K562 (cell line): Measurements from ENCODE around the gene TBC1D17. TPM values are rescaled to one million over a fixed set of nuclear protein-coding genes. Genes with fewer than 3 reads are reported as not detected.

ENCODE experiments used
- AFF1 ChIP-seq, 2 experiments: fragments of 450-650 bp; IDR thresholded peaks; 2 replicates each; pipeline ENCODE4 v1.6.1; 2018; ENCODE audit warnings: mild to moderate bottlenecking in 2 of 2, low read depth in 1 of 2; ENCODE audit not compliant: partially characterized antibody in 2 of 2
- CBFA2T3 ChIP-seq: fragments of 450-650 bp; IDR thresholded peaks from 2 replicates; pipeline ENCODE4 v1.6.1; 2017
- NUFIP1 ChIP-seq: fragments of 450-650 bp; IDR thresholded peaks from 2 replicates; pipeline ENCODE4 v1.6.1; 2018; ENCODE audit not compliant: partially characterized antibody
- PRMT5 ChIP-seq: sonication (generic); formaldehyde crosslinking; IDR thresholded peaks from 2 replicates; pipeline ENCODE4 v1.5.0; 2020; ENCODE audit warnings: missing genetic modification reagents
- RBFOX2 ChIP-seq: fragments of 200-400 bp; formaldehyde crosslinking; IDR thresholded peaks from 2 replicates; pipeline ENCODE4 v1.6.1; 2017; ENCODE audit warnings: low read depth, mild to moderate bottlenecking, low read length, moderate library complexity
- RBM14 ChIP-seq: fragments of 200-400 bp; formaldehyde crosslinking; IDR thresholded peaks from 2 replicates; pipeline ENCODE4 v1.6.1; 2018; ENCODE audit warnings: low read depth, mild to moderate bottlenecking, low read length, moderate library complexity, borderline replicate concordance; ENCODE audit not compliant: insufficient read depth
- SIN3B ChIP-seq: fragments of 450-650 bp; IDR thresholded peaks from 2 replicates; pipeline ENCODE4 v1.6.1; 2017; ENCODE audit warnings: low read depth, mild to moderate bottlenecking, moderate library complexity
- SMAD2 ChIP-seq: fragments of 150-350 bp; IDR thresholded peaks from 2 replicates; pipeline ENCODE4 v1.6.1; 2014; ENCODE audit warnings: low read depth, mild to moderate bottlenecking, low read length
- ZNF282 ChIP-seq: sonication (generic); formaldehyde crosslinking; IDR thresholded peaks from 2 replicates; pipeline ENCODE4 v1.8.1; 2023; ENCODE audit warnings: missing genetic modification reagents
- polyA plus RNA-seq, 8 experiments: library from polyadenylated mRNA; depleted of rRNA in 4 of 8; stranded (reverse) in 5 of 8; unstranded in 3 of 8; fragments of >200 nt; fragmentation: Nextera tagmentation in 2 of 8; fragmentation: Illumina TruSeq in 1 of 8; extraction: Ambion mirVana in 2 of 8; extraction: Trizol in 1 of 8; gene quantifications; 2 replicates each; pipeline versions ENCODE4 v1.2.1 to v1.2.3, GENCODE V29; 2011 to 2014; ENCODE audit warnings: inconsistent platforms in 1 of 8, missing spikeins in 1 of 8
- total RNA-seq, 7 experiments: library from RNA; depleted of rRNA in 6 of 7; stranded (reverse); fragments of >200 nt in 6 of 7; fragmentation: Illumina TruSeq in 2 of 7; extraction: Trizol in 2 of 7; gene quantifications; 2 replicates each; pipeline versions ENCODE4 v1.2.1 to v1.2.3, GENCODE V29; 2011 to 2021; ENCODE audit warnings: low replicate concordance in 1 of 7
- TF ChIP-seq, protein P1 (sequence below): IDR thresholded peaks from 2 replicates; pipeline ENCODE4 v1.6.1; 2012; ENCODE audit warnings: low read depth, low read length, improper control_type of control experiment, borderline replicate concordance
- TF ChIP-seq, protein P2 (sequence below): sonication (generic); formaldehyde crosslinking; IDR thresholded peaks from 2 replicates; pipeline ENCODE4 v1.9.0; 2022; ENCODE audit warnings: mild to moderate bottlenecking, missing genetic modification reagents

Gene TBC1D17
- total and polyA plus RNA-seq, 9 of the 15 experiments (the other 6 are each of a cell fraction or from before 2014, with no cell fraction given): 0.42 to 16.0 (median 3.8) TPM

DNA sequence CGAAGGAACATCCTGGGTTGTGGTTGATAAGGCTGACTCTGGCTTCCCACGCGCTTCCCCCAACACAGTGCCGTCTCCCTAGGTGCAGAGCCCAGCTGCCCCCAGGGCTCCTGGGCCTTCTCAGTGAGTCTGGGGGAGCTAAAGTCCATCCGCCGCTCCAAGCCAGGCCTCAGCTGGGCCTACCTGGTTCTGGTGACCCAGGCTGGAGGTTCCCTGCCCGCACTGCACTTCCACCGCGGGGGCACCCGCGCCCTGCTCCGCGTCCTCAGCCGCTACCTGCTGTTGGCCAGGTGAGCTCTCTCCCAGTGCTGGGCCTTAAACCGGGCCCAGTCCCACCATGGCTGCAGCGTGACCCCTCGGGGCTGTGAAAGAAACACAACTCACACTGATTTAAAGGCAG, 3.7 kb downstream of the TBC1D17 start (continued):
- TF ChIP-seq, protein P1, sequence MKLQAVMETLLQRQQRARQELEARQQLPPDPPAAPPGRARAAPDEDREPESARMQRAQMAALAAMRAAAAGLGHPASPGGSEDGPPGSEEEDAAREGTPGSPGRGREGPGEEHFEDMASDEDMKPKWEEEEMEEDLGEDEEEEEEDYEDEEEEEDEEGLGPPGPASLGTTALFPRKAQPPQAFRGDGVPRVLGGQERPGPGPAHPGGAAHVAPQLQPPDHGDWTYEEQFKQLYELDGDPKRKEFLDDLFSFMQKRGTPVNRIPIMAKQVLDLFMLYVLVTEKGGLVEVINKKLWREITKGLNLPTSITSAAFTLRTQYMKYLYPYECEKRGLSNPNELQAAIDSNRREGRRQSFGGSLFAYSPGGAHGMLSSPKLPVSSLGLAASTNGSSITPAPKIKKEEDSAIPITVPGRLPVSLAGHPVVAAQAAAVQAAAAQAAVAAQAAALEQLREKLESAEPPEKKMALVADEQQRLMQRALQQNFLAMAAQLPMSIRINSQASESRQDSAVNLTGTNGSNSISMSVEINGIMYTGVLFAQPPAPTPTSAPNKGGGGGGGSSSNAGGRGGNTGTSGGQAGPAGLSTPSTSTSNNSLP: no peak
- TF ChIP-seq RBM14: no peak
- TF ChIP-seq AFF1 (IDR thresholded peaks at IDR 0.05; ENCODE audit: low read depth in 1 of 2, partially characterized antibody in 2 of 2): no peak
- TF ChIP-seq SIN3B: no peak
- TF ChIP-seq, protein P2, sequence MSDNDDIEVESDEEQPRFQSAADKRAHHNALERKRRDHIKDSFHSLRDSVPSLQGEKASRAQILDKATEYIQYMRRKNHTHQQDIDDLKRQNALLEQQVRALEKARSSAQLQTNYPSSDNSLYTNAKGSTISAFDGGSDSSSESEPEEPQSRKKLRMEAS (CRISPR knock-in tag): no peak
- no peak for TF ChIP-seq PRMT5 (CRISPR knock-in tag)
- TF ChIP-seq CBFA2T3: 0 out of 2 replicates have a peak, but pooled peaks have one; percentile 4
- TF ChIP-seq RBFOX2: 0 out of 2 replicates have a peak, but pooled peaks have one; percentile 16
- TF ChIP-seq ZNF282 (CRISPR knock-in tag): no peak
- TF ChIP-seq SMAD2: no peak
- no peak for TF ChIP-seq NUFIP1
- TF ChIP-seq, all 486 proteins: peak for 2
